ENCODE results near the gene ADARB2.

ADARB2 gene

DNA sequence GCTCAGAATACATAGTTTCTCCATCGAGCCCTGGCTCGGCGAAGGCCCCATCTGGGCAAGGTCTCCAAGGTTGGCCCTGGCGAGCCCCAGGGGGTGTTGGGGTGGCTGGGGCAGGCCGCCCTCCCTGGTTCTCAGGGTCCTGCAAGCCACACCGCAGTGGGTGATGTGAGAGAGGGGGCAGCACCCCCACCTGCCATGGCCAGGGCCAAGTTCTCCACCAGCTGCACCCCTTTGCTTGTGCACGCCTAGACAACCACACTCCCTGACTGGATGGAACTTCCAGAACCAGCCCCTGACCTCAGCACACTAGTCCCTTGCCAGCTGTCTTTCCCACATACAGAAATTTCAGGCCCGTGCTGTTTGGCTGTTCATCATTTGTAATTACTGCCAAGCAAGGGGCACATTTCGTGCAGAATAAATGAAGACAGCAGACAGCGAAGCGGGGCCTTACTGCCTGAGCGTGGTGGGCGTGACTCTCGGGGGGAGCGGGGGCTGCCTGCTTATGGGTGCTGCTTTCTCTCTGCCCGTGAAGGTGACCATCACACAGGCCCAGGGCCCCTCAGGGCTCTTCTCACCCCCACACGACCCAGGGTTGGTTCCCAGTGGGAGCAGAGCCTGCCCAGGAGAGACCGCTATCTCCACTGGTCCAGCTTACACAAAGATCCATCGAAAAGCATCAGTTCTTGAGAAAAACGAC lies 85.9 kb downstream of the ADARB2 start:
- TF ChIP-seq TAF1 (IDR thresholded peaks at IDR 0.05; ENCODE audit: borderline replicate concordance, insufficient read depth, low read length) (no peak), POLR2AphosphoS5 (IDR thresholded peaks at IDR 0.05; ENCODE audit: low read depth, low read length) (no peak)

DNA sequence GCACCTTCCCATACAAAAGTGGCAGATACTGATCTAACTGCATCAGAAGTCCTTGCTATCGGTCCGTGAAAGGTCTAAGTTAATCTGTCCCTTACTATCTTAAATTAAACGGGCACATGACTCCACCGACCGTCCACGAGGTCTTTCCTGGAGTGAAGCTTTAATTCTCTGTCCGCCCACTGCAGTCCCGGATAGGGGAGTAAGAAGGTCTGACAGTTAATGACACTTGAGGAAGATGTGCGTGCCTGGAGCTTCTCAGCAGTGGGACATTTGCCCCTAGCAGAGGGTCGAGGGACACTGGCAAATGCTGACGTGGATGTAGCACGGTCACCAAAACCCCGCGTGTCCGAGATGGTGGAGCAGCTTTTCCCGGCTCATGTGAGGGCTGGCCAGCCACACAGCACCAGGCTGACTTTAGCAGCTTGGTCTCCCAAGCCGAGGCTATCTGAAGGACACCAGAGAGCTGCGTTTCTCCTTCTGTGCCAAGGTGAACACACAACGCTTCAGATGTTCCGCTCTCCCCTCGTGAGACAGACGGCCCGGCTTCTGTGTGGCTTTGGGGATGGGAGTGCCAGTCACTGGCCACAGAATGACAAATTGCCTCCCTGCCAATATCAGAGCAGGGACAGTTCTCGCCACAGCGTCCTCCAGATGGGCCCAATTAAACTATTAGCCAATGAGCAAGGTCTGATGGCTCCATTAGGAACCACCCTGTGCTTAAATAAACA lies 86.6 kb downstream of the ADARB2 start:
- TF ChIP-seq, protein P1, sequence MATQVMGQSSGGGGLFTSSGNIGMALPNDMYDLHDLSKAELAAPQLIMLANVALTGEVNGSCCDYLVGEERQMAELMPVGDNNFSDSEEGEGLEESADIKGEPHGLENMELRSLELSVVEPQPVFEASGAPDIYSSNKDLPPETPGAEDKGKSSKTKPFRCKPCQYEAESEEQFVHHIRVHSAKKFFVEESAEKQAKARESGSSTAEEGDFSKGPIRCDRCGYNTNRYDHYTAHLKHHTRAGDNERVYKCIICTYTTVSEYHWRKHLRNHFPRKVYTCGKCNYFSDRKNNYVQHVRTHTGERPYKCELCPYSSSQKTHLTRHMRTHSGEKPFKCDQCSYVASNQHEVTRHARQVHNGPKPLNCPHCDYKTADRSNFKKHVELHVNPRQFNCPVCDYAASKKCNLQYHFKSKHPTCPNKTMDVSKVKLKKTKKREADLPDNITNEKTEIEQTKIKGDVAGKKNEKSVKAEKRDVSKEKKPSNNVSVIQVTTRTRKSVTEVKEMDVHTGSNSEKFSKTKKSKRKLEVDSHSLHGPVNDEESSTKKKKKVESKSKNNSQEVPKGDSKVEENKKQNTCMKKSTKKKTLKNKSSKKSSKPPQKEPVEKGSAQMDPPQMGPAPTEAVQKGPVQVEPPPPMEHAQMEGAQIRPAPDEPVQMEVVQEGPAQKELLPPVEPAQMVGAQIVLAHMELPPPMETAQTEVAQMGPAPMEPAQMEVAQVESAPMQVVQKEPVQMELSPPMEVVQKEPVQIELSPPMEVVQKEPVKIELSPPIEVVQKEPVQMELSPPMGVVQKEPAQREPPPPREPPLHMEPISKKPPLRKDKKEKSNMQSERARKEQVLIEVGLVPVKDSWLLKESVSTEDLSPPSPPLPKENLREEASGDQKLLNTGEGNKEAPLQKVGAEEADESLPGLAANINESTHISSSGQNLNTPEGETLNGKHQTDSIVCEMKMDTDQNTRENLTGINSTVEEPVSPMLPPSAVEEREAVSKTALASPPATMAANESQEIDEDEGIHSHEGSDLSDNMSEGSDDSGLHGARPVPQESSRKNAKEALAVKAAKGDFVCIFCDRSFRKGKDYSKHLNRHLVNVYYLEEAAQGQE (IDR thresholded peaks at IDR 0.05; ENCODE audit: insufficient read depth in 1 of 2, low read depth in 2 of 2, low read length in 2 of 2) = no peak
- TF ChIP-seq FOXP2 (optimal IDR thresholded peaks at IDR 0.05; ENCODE audit: borderline replicate concordance, extremely low read depth, extremely low read length, insufficient read depth) = no peak
- no peak for TF ChIP-seq POLR2AphosphoS5 (IDR thresholded peaks at IDR 0.05; ENCODE audit: low read depth, low read length)
- no peak for TF ChIP-seq SIN3A (IDR thresholded peaks at IDR 0.05; ENCODE audit: borderline replicate concordance, insufficient read depth, low read length)
- no peak for TF ChIP-seq TAF1 (IDR thresholded peaks at IDR 0.05; ENCODE audit: borderline replicate concordance, insufficient read depth, low read length)

DNA sequence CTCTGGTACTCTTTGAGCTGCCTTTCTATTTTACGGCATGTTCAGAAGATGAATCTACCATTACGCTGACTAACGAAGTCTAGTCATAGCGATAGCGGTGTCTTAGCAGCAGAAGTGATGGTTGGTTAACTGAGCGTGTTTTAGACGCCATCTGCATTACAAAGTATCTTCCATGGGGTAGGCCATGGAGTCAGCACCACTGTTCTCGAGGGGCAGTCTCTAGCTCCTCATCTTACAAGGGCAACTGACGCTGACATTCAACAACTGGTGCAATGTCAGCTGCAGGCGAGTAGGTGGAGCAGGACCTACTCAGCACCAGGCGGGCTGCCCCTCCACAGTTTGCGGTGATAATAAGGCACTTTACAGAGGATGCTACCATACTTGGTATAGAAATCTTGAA lies 88.7 kb downstream of the ADARB2 start:
- TF ChIP-seq, protein P1 (IDR thresholded peaks at IDR 0.05; ENCODE audit: insufficient read depth in 1 of 2, low read depth in 2 of 2, low read length in 2 of 2) = no peak
- TF ChIP-seq FOXP2 (optimal IDR thresholded peaks at IDR 0.05; ENCODE audit: borderline replicate concordance, extremely low read depth, extremely low read length, insufficient read depth) (no peak), POLR2AphosphoS5 (IDR thresholded peaks at IDR 0.05; ENCODE audit: low read depth, low read length) (no peak), SIN3A (IDR thresholded peaks at IDR 0.05; ENCODE audit: borderline replicate concordance, insufficient read depth, low read length) (no peak), TAF1 (IDR thresholded peaks at IDR 0.05; ENCODE audit: borderline replicate concordance, insufficient read depth, low read length) (no peak)

DNA sequence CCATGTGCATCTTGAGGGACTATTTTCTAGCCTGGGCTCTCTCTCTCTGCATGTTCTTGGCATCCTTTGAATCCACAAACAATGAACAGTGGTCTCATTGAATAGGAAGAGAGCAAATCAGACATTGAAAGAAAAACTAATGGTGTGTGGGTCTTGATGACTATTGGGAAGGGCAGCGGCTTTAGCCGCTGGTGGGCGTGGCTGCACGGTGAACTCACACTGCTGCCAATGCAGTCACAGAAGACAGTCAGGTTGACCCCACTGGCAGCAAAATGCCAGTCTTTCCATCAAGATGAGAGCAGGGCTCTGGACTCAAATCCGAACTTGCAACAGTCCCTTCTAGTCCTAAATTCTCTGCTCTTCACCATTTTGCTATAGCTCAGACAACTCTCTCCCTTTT lies 91.0 kb downstream of the ADARB2 start:
- TF ChIP-seq POLR2AphosphoS5 (IDR thresholded peaks at IDR 0.05; ENCODE audit: low read depth, low read length) (no peak), FOXP2 (optimal IDR thresholded peaks at IDR 0.05; ENCODE audit: borderline replicate concordance, extremely low read depth, extremely low read length, insufficient read depth) (no peak), SIN3A (IDR thresholded peaks at IDR 0.05; ENCODE audit: borderline replicate concordance, insufficient read depth, low read length) (no peak), TAF1 (IDR thresholded peaks at IDR 0.05; ENCODE audit: borderline replicate concordance, insufficient read depth, low read length) (no peak)
- TF ChIP-seq, protein P1 (IDR thresholded peaks at IDR 0.05; ENCODE audit: insufficient read depth in 1 of 2, low read depth in 2 of 2, low read length in 2 of 2) = no peak

DNA sequence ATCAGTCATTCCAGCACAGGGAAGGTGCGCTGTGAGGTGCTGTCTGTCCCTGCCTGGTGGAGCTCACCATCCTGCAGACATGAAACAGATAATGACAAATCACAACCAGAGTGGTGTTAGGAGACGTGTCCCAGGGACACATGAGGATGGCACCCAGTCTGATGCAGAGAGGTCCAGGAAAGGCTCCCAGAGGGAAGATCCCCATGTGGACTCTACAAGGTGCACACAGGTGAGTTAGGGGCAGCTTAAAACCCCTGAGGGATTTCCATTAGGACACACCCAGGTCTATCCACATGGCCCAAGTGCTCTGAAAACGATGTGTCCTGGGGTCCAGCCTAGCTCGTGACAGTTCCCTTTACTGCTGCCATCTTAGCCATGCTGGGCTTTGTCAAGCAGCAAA lies 91.4 kb downstream of the ADARB2 start:
- TF ChIP-seq, protein P1 (IDR thresholded peaks at IDR 0.05; ENCODE audit: insufficient read depth in 1 of 2, low read depth in 2 of 2, low read length in 2 of 2) = no peak
- TF ChIP-seq POLR2AphosphoS5 (IDR thresholded peaks at IDR 0.05; ENCODE audit: low read depth, low read length) (no peak), TAF1 (IDR thresholded peaks at IDR 0.05; ENCODE audit: borderline replicate concordance, insufficient read depth, low read length) (no peak), FOXP2 (optimal IDR thresholded peaks at IDR 0.05; ENCODE audit: borderline replicate concordance, extremely low read depth, extremely low read length, insufficient read depth) (no peak), SIN3A (IDR thresholded peaks at IDR 0.05; ENCODE audit: borderline replicate concordance, insufficient read depth, low read length) (no peak)
